ENCODE data around the gene ARX. TPM values are rescaled to one million over a fixed set of nuclear protein-coding genes. Genes with fewer than 3 reads are reported as not detected.

The ARX gene
- polyA plus RNA-seq, 1 of the 3 experiments (the other 2 are of a cell fraction), result not detected

- TF ChIP-seq REST (IDR thresholded peaks at IDR 0.05; ENCODE audit: low read depth, low read length) (no peak), PBX3 (IDR thresholded peaks at IDR 0.05) (no peak)
These were observed 19.6 kb downstream of the ARX start (continued) for GRCh38 chrX:24996096-24996709.

- Histone ChIP-seq H3K9me3 (no peaks in the 10 kb centered on the region), H3K79me2 (ENCODE audit: insufficient read depth) (no peaks in the 10 kb centered on the region), H4K20me1 (ENCODE audit: insufficient read depth) (no peaks in the 10 kb centered on the region), H3K4me3 (ENCODE audit: low read depth in 2 of 2, low read length in 1 of 2) (no peak overlapping the region), H3K9ac (no peak overlapping the region), H2AFZ (ENCODE audit: low read depth) (no peak overlapping the region), H3K9me2 (no peaks in the 10 kb centered on the region), H3K27ac (ENCODE audit: low read depth in 2 of 2, low read length in 1 of 2) (no peak overlapping the region), H3K36me3 (replicated peaks in 1 of 2; ENCODE audit: control insufficient read depth in 1 of 2, insufficient read depth in 2 of 2, low read length in 1 of 2) (no peaks in the 10 kb centered on the region), H3K4me1 (ENCODE audit: control insufficient read depth in 1 of 2, insufficient read depth in 2 of 2, low read depth in 1 of 2, low read length in 1 of 2) (peaks cover 0 to 2% of the 10 kb centered on the region in 2 experiments; a peak in 1 of 4 replicates), H3K4me2 (no peak overlapping the region), H3K27me3 (ENCODE audit: insufficient read depth) (no peaks in the 10 kb centered on the region), H3F3A (replicated peaks; ENCODE audit: insufficient read depth) (no peaks in the 10 kb centered on the region)
- 51% methylated on average over 8 of the region's 8 CpGs for WGBS (ENCODE audit: low lambda C conversion rate)
- ChIA-PET POLR2A (no interaction called here), CTCF (interaction anchor here (0.6 kb wide), 1 partner anchor 12 kb away, joined by 3 read pairs; no protein-coding TSS in a partner anchor)
- DNase-seq, result no peak
- no peak for TF ChIP-seq SIN3A (IDR thresholded peaks at IDR 0.05; ENCODE audit: borderline replicate concordance, low read depth, low read length)
- TF ChIP-seq USF2 (IDR thresholded peaks at IDR 0.05; ENCODE audit: borderline replicate concordance, low read depth, low read length), result no peak
- TF ChIP-seq SMC3 (IDR thresholded peaks at IDR 0.05; ENCODE audit: low read depth, low read length), result no peak
- TF ChIP-seq YY1 (IDR thresholded peaks at IDR 0.05; ENCODE audit: low read depth), result no peak
- TF ChIP-seq MAX (IDR thresholded peaks at IDR 0.05; ENCODE audit: low read depth), result no peak
- TF ChIP-seq FOXJ3 (CRISPR knock-in tag; IDR thresholded peaks at IDR 0.05), result no peak
- TF ChIP-seq EP300 (IDR thresholded peaks at IDR 0.05; ENCODE audit: borderline replicate concordance in 1 of 2, low read depth in 1 of 2, low read length in 1 of 2), result no peak
- TF ChIP-seq ELF1 (IDR thresholded peaks at IDR 0.05), result no peak
- no peak for TF ChIP-seq POLR2AphosphoS5 (IDR thresholded peaks at IDR 0.05; ENCODE audit: low read depth, low read length)
- TF ChIP-seq RXRA (IDR thresholded peaks at IDR 0.05; ENCODE audit: borderline replicate concordance, low read depth), result no peak
- no peak for TF ChIP-seq FOSL2 (IDR thresholded peaks at IDR 0.05; ENCODE audit: borderline replicate concordance, low read depth)
- TF ChIP-seq RAD21 (IDR thresholded peaks at IDR 0.05; ENCODE audit: low read length), result no peak
- TF ChIP-seq TAF1 (IDR thresholded peaks at IDR 0.05; ENCODE audit: borderline replicate concordance, low read depth, low read length), result no peak
- no peak for TF ChIP-seq RFX5 (IDR thresholded peaks at IDR 0.05; ENCODE audit: low read length)
- TF ChIP-seq USF1 (IDR thresholded peaks at IDR 0.05; ENCODE audit: borderline replicate concordance, low read depth), result no peak
- TF ChIP-seq FOXM1 (IDR thresholded peaks at IDR 0.05; ENCODE audit: low read depth), result no peak
- no peak for TF ChIP-seq MXI1 (IDR thresholded peaks at IDR 0.05; ENCODE audit: low read depth, low read length)
- no peak for TF ChIP-seq REST (IDR thresholded peaks at IDR 0.05; ENCODE audit: low read depth, low read length)
These were observed 21.9 kb downstream of the ARX start for GRCh38 chrX:24993879-24994278.

Data from SK-N-SH (cell line).